Chondrocyte (in vitro differentiated cells): ENCODE data around the gene YTHDF1. TPM values are rescaled to one million over a fixed set of nuclear protein-coding genes. Genes with fewer than 3 reads are reported as not detected.

ENCODE experiments used
- DNase-seq: peaks from one replicate; pipeline ENCODE4 v3.0.0; 2021; ENCODE audit warnings: mixed read lengths, low spot score
- H3K27ac Mint-ChIP-seq: one replicate; pipeline ENCODE4 v1.8.0; 2021; ENCODE audit warnings: mild to moderate bottlenecking, moderate library complexity, mixed read lengths; ENCODE audit not compliant: unreplicated experiment
- H3K27me3 Mint-ChIP-seq: 2 replicates; pipeline ENCODE4 v1.8.0; 2021; ENCODE audit warnings: low read depth, mixed read lengths
- H3K36me3 Mint-ChIP-seq: 2 replicates; pipeline ENCODE4 v1.8.0; 2021; ENCODE audit warnings: low read depth, mixed read lengths
- H3K4me1 Mint-ChIP-seq: 2 replicates; pipeline ENCODE4 v1.8.0; 2021; ENCODE audit warnings: low read depth, mild to moderate bottlenecking, mixed read lengths
- H3K4me3 Mint-ChIP-seq: one replicate; pipeline ENCODE4 v1.8.0; 2021; ENCODE audit warnings: mild to moderate bottlenecking, moderate library complexity, mixed read lengths; ENCODE audit not compliant: unreplicated experiment
- H3K9me3 Mint-ChIP-seq: 2 replicates; pipeline ENCODE4 v1.8.0; 2021; ENCODE audit warnings: low read depth, mixed read lengths
- total RNA-seq: library from RNA; stranded (reverse); gene quantifications from 3 replicates; pipeline ENCODE4 v1.2.1, GENCODE V29; 2021
- TF ChIP-seq, protein P1 (sequence below): fragments of 200-600 bp; sonication (generic); IDR thresholded peaks from 2 replicates; pipeline ENCODE4 v1.5.0; 2021; ENCODE audit warnings: antibody characterized with exemption, mild to moderate bottlenecking, moderate library complexity

YTHDF1 gene
- total RNA-seq, 1 donor from 2014 or later = 39.1 TPM

DNA sequence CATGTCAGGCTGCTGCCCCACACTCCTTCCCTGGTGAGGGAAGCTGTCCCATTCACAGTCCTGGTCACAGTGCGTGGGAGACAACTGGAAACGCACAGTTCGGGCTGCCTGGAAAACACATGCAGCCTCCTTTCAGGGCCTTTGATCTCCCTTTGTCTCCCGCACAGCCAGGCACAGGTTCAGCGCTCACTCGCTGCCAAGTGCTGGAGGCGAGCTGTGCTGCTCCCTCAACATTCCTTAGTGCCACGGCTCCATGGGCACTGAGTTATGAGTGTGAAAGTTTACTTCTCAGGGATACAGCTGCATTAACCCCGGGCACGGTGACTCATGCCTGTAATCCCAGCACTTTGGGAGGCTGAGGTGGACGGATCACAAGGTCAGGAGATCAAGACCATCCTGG is 9.1 kb downstream of the YTHDF1 start:
- Mint-ChIP-seq H3K27me3 (no peaks in the 10 kb centered on the region), H3K36me3 (peaks cover 29% of the 10 kb centered on the region), H3K9me3 (no peaks in the 10 kb centered on the region), H3K27ac (no peak overlapping the region), H3K4me1 (peaks cover 16% of the 10 kb centered on the region), H3K4me3 (no peak overlapping the region)
- DNase-seq = no peak
- TF ChIP-seq, protein P1, sequence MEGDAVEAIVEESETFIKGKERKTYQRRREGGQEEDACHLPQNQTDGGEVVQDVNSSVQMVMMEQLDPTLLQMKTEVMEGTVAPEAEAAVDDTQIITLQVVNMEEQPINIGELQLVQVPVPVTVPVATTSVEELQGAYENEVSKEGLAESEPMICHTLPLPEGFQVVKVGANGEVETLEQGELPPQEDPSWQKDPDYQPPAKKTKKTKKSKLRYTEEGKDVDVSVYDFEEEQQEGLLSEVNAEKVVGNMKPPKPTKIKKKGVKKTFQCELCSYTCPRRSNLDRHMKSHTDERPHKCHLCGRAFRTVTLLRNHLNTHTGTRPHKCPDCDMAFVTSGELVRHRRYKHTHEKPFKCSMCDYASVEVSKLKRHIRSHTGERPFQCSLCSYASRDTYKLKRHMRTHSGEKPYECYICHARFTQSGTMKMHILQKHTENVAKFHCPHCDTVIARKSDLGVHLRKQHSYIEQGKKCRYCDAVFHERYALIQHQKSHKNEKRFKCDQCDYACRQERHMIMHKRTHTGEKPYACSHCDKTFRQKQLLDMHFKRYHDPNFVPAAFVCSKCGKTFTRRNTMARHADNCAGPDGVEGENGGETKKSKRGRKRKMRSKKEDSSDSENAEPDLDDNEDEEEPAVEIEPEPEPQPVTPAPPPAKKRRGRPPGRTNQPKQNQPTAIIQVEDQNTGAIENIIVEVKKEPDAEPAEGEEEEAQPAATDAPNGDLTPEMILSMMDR = no peak

- Mint-ChIP-seq H3K9me3 (no peaks in the 10 kb centered on the region), H3K4me3 (no peak overlapping the region), H3K27ac (no peak overlapping the region), H3K27me3 (no peaks in the 10 kb centered on the region), H3K36me3 (peaks cover 34% of the 10 kb centered on the region), H3K4me1 (peaks cover 17% of the 10 kb centered on the region)
- TF ChIP-seq, protein P1 = no peak
- no peak for DNase-seq
Measured at GRCh38 chr20:63205896-63206295, 10.0 kb downstream of the YTHDF1 start.

- peaks cover 31% of the 10 kb centered on the region for H3K36me3 Mint-ChIP-seq
- DNase-seq = no peak
- H3K27me3 Mint-ChIP-seq = no peaks in the 10 kb centered on the region
- H3K9me3 Mint-ChIP-seq = no peaks in the 10 kb centered on the region
- no peak overlapping the region for H3K4me3 Mint-ChIP-seq
- peaks cover 12% of the 10 kb centered on the region for H3K4me1 Mint-ChIP-seq
- H3K27ac Mint-ChIP-seq = no peak overlapping the region
- TF ChIP-seq, protein P1 = no peak
Measured at GRCh38 chr20:63204362-63204761, 11.6 kb downstream of the YTHDF1 start.

GRCh38 chr20:63202811-63203526 is 13.0 kb downstream of the YTHDF1 start:
- H3K27me3 Mint-ChIP-seq = no peaks in the 10 kb centered on the region
- no peak for DNase-seq
- TF ChIP-seq, protein P1 = no peak
- no peak overlapping the region for H3K4me3 Mint-ChIP-seq
- no peaks in the 10 kb centered on the region for H3K9me3 Mint-ChIP-seq
- H3K36me3 Mint-ChIP-seq = peaks cover 28% of the 10 kb centered on the region
- H3K4me1 Mint-ChIP-seq = peaks cover 20% of the 10 kb centered on the region
- no peak overlapping the region for H3K27ac Mint-ChIP-seq

DNA sequence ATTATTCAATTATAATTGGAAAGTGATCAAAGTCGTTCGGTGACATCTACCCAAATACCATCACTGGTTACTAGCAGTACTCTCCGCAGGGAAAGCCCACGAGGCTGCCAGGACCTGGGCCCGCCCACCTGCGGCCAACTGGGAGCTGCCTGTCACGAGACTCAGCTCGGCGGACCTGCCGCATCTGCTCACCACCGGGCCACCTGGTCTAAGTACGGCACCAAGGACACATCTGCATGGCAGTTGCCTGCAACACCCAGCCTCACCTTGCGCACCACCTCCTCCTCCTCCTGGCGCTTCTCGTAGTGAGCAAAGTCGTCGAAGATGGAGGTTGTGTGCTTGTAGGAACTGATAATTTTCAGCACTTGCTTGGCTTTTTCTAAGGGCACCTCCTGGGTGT is 13.9 kb downstream of the YTHDF1 start:
- H3K4me1 Mint-ChIP-seq = peaks cover 28% of the 10 kb centered on the region
- DNase-seq = no peak
- no peaks in the 10 kb centered on the region for H3K9me3 Mint-ChIP-seq
- H3K27me3 Mint-ChIP-seq = no peaks in the 10 kb centered on the region
- no peak overlapping the region for H3K27ac Mint-ChIP-seq
- peaks cover 24% of the 10 kb centered on the region for H3K36me3 Mint-ChIP-seq
- H3K4me3 Mint-ChIP-seq = no peak overlapping the region
- TF ChIP-seq, protein P1 = no peak
